ENCODE results near the gene CLEC10A. TPM values are rescaled to one million over a fixed set of nuclear protein-coding genes. Genes with fewer than 3 reads are reported as not detected.
"Not testable (repeated sequence)": the region's sequence is repeated elsewhere in the genome, so short reads cannot be mapped to it uniquely, and the experiment has no call there.

CLEC10A gene
- total RNA-seq, 4 donors from 2014 or later, result 0.59 to 3.9 (median 2.1) TPM

DNA sequence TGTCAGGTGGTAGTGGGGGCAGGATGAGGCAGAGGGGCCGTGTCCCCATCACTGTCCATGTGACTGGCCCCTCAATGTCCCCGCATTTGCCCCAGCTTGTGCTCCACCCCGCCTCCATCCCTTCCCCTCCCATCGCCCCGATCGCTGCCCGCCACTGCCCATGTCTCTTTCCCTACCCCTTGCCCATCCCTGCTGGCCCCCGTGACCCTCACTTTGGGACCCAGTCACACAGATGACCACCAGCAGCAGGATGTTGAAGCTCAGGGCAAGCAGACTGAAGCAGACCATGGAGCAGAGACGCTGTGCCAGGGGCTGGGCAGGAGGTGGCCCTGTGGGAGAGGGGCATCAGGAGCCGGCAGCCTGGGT is 28.5 kb upstream of the CLEC10A start:
- TF ChIP-seq POLR2A (IDR thresholded peaks at IDR 0.05), result no peak
- TF ChIP-seq, protein P1, sequence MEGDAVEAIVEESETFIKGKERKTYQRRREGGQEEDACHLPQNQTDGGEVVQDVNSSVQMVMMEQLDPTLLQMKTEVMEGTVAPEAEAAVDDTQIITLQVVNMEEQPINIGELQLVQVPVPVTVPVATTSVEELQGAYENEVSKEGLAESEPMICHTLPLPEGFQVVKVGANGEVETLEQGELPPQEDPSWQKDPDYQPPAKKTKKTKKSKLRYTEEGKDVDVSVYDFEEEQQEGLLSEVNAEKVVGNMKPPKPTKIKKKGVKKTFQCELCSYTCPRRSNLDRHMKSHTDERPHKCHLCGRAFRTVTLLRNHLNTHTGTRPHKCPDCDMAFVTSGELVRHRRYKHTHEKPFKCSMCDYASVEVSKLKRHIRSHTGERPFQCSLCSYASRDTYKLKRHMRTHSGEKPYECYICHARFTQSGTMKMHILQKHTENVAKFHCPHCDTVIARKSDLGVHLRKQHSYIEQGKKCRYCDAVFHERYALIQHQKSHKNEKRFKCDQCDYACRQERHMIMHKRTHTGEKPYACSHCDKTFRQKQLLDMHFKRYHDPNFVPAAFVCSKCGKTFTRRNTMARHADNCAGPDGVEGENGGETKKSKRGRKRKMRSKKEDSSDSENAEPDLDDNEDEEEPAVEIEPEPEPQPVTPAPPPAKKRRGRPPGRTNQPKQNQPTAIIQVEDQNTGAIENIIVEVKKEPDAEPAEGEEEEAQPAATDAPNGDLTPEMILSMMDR (IDR thresholded peaks at IDR 0.05), result no peak
- H3K4me3 ChIP-seq (replicated peaks in 1 of 3), result no peak overlapping the region
- DNase-seq, result no peak
- H3K9me3 ChIP-seq, result no peaks in the 10 kb centered on the region
- no peaks in the 10 kb centered on the region for H3K4me1 ChIP-seq
- no peaks in the 10 kb centered on the region for H3K27me3 ChIP-seq
- no peaks in the 10 kb centered on the region for H3K36me3 ChIP-seq
- intact Hi-C loops (cut with DNase I), result no loop called here
- H3K27ac ChIP-seq, result no peak overlapping the region
- WGBS, 2 donors, result 87% methylated on average over 10 of the region's 10 CpGs

DNA sequence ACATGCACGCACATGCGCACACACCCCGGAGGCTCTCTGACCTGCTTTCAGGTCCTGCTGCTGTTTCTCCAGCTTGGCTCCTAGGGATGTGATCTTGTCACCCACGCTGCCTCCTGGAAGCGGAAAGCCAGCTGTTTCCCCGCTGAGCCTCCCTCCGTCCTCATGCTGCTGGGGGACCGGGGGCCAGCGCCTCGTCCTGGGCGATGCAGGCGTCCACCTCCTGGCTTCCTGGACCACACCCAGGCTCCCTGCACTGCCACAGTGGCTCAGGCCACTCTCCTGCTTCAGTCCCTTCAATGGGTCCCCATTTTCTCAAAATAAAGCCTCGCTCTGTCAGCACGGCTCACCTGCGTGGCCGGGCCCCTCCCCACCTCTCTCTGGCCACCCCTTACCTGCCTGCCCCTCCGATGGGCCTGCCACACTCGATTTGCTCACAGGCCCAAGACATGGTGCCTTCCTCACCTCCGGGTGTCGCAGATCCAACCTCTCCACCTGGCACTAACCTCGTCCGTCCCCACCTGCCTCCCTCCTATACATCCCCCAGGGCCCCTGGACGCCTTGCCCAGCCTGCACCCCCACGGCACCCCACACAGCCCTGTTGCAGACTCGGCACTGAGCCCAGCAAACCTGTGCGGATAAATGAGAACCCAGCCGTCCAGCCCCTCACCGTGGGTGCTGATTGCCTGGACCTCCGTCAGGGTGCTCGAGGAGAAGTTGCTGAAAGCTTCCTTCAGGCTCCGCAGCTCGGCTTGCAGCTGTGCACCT is 27.9 kb upstream of the CLEC10A start:
- H3K4me1 ChIP-seq, result no peaks in the 10 kb centered on the region
- WGBS, 2 donors, result 79 to 80% methylated on average over 32 of the region's 32 CpGs
- intact Hi-C loops (cut with DNase I), result no loop called here
- no peak overlapping the region for H3K4me3 ChIP-seq (replicated peaks in 1 of 3)
- no peaks in the 10 kb centered on the region for H3K27me3 ChIP-seq
- TF ChIP-seq POLR2A (IDR thresholded peaks at IDR 0.05), result no peak
- no peaks in the 10 kb centered on the region for H3K9me3 ChIP-seq
- no peak for DNase-seq
- no peaks in the 10 kb centered on the region for H3K36me3 ChIP-seq
- no peak overlapping the region for H3K27ac ChIP-seq

DNA sequence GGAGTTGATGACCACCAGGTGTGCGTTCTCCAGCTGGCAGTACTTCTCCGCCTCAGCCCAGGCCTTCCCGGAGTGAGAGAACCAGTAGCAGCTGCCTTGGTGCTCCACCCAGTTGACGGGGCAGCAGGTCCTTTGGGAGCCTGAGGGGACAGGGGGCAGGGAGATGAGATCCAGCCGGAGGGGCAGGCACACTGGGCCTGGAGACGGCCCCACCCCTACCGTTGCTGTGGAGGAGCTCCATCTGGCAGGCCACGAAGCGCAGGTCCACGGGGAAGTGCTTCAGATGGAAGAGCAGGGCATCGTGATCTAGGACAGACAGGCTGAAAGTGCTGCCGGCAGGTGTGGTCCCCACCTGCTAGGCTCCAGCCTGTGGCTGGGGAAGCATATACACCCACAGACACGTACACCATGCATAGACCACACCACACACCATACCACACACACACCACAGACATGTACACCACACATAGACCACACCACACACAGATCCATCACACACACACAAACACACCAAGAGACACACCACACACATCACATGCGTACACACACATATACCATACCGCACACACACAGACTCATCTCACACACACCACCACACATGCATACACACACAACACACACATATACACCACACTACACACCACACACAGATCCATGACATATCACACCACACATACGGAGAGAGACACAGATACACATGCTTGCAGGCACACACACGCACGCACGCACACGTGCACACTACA is 27.1 kb upstream of the CLEC10A start:
- H3K4me1 ChIP-seq, result no peaks in the 10 kb centered on the region
- no peaks in the 10 kb centered on the region for H3K9me3 ChIP-seq
- 81 to 85% methylated on average over 13 to 17 of the region's 20 CpGs for WGBS, 2 donors
- intact Hi-C loops (cut with DNase I), result no loop called here
- H3K27me3 ChIP-seq, result no peaks in the 10 kb centered on the region
- H3K4me3 ChIP-seq (replicated peaks in 1 of 3), result no peak overlapping the region
- DNase-seq, result no peak
- H3K36me3 ChIP-seq, result no peaks in the 10 kb centered on the region
- H3K27ac ChIP-seq, result no peak overlapping the region
- TF ChIP-seq, protein P1 (IDR thresholded peaks at IDR 0.05), result no peak
- TF ChIP-seq POLR2A (IDR thresholded peaks at IDR 0.05), result no peak

DNA sequence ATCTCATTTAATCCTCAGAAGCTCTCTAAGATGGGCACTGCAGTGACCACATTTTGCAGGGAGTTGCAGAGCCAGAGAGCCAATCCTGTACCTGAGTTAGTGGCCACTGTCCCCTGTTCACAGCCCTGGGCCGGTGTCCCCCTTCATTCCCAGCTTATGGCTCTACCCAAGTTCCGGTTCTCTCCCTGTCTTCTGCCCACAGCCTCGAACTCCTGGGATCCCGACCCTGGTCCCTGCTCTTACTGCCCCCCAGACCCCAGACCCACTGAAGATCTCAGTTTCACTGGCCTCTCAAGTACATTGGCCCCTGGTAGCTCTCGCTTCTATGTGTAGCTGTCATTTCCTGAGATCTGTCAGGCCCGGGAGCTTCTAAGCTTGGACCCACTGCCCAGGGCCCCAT is 22.4 kb upstream of the CLEC10A start:
- DNase-seq, result no peak
- H3K9me3 ChIP-seq, result no peaks in the 10 kb centered on the region
- 80 to 81% methylated on average over 6 of the region's 6 CpGs for WGBS, 2 donors
- intact Hi-C loops (cut with DNase I), result no loop called here
- H3K27me3 ChIP-seq, result no peaks in the 10 kb centered on the region
- H3K36me3 ChIP-seq, result no peaks in the 10 kb centered on the region
- TF ChIP-seq POLR2A (IDR thresholded peaks at IDR 0.05), result no peak
- TF ChIP-seq, protein P1 (IDR thresholded peaks at IDR 0.05), result no peak
- no peaks in the 10 kb centered on the region for H3K4me1 ChIP-seq
- no peak overlapping the region for H3K27ac ChIP-seq
- H3K4me3 ChIP-seq (replicated peaks in 1 of 3), result no peak overlapping the region

DNA sequence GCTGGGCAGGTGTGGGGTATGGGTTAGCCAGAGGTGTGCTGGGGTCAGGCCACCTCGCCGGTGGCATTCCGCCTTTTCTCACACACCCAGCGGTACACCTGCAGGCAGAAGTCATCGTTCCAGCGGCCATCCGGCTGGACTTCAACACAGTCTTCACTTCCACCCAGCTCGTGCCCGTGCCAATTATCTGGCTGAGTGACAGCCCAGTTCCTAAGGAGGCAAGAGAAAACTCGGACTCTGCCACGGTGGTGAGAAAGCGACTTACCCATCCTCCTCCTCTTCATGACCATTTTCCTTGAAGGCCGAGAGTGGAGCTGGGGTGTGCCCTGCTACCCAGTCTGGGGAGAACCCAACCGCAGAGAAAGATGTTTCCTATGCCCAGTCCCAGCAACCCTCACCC is 21.5 kb upstream of the CLEC10A start:
- 90 to 92% methylated on average over 14 of the region's 14 CpGs for whole genome bisulfite sequencing, 2 donors
- no peaks in the 10 kb centered on the region for H3K9me3 ChIP-seq
- H3K36me3 ChIP-seq, result no peaks in the 10 kb centered on the region
- TF ChIP-seq, protein P1 (IDR thresholded peaks at IDR 0.05), result no peak
- no peak for TF ChIP-seq POLR2A (IDR thresholded peaks at IDR 0.05)
- H3K27ac ChIP-seq, result no peak overlapping the region
- H3K27me3 ChIP-seq, result no peaks in the 10 kb centered on the region
- no peaks in the 10 kb centered on the region for H3K4me1 ChIP-seq
- intact Hi-C loops (cut with DNase I), result no loop called here
- DNase-seq, result no peak
- H3K4me3 ChIP-seq (replicated peaks in 1 of 3), result no peak overlapping the region

DNA sequence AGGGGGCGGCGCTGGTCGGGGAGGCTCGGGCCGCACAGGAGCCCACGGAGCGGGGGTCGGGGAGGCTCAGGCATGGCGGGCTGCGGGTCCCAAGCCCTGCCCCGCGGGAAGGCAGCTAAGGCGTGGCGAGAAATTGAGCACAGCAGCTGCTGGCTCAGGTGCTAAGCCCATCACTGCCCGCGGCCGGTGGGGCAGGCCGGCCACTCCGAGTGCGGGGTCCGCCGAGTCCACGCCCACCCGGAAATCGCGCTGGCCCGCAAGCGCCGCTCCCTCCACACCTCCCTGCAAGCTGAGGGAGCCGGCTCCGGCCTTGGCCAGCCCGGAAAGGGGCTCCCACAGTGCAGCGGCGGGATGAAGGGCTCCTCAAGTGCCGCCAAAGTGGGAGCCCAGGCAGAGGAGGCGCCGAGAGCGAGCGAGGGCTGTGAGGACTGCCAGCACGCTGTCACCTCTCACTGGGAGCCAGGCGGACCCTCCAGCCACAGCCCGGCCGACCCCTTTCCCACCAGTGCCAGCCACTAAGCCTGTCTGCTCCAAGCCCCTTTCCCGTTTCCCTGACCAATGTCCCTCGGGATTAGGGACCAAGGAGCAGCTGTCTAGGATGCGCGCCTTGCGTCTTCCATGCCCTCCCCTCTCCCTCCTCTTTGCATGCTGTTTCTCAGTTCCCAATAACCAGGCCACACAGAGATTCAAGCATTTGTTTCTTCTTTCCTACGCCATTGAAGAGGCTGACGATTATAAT is 20.8 kb upstream of the CLEC10A start:
- intact Hi-C loops (cut with DNase I); H3K36me3 ChIP-seq; H3K27ac ChIP-seq; DNase-seq; H3K9me3 ChIP-seq; H3K4me3 ChIP-seq (replicated peaks in 1 of 3); H3K4me1 ChIP-seq; H3K27me3 ChIP-seq: not testable (repeated sequence)
- WGBS, 2 donors, result 92 to 95% methylated on average over 27 to 35 of the region's 50 CpGs

Data from thyroid gland (tissue), 4 donors.